DOHH2 (cell line): Measurements from ENCODE around the gene MYO5C.

Experiments used
- H3F3A ChIP-seq: fragments of 200-600 bp; sonication (generic), shearing (Covaris generic); 2 replicates; pipeline ENCODE4 v1.6.0; 2016; ENCODE audit warnings: antibody characterized with exemption, mild to moderate bottlenecking; ENCODE audit not compliant: control insufficient read depth, insufficient read depth
- H3K27ac ChIP-seq: fragments of 200-600 bp; sonication (generic); 2 replicates; pipeline ENCODE4 v1.5.1; 2014; ENCODE audit warnings: low read depth, mild to moderate bottlenecking, low read length, moderate library complexity
- H3K27me3 ChIP-seq: fragments of 200-600 bp; sonication (generic); 2 replicates; pipeline ENCODE4 v1.6.1; 2014; ENCODE audit warnings: mild to moderate bottlenecking, low read length, mixed read lengths; ENCODE audit not compliant: control insufficient read depth
- H3K36me3 ChIP-seq: fragments of 200-600 bp; sonication (generic); 2 replicates; pipeline ENCODE4 v1.6.1; 2014; ENCODE audit warnings: mild to moderate bottlenecking, low read length, moderate library complexity, mixed read lengths; ENCODE audit not compliant: control insufficient read depth
- H3K4me1 ChIP-seq: fragments of 200-600 bp; sonication (generic); 2 replicates; pipeline ENCODE4 v1.6.1; 2014; ENCODE audit warnings: mild to moderate bottlenecking, low read length, mixed read lengths; ENCODE audit not compliant: control insufficient read depth
- H3K4me2 ChIP-seq: fragments of 200-600 bp; sonication (generic); 2 replicates; pipeline ENCODE4 v1.6.0; 2014; ENCODE audit warnings: mild to moderate bottlenecking, low read length, moderate library complexity
- H3K4me3 ChIP-seq: fragments of 200-600 bp; sonication (generic); 2 replicates; pipeline ENCODE4 v1.5.1; 2014; ENCODE audit warnings: mild to moderate bottlenecking, low read length, mixed read lengths
- H3K79me2 ChIP-seq: fragments of 200-600 bp; sonication (generic); 2 replicates; pipeline ENCODE4 v1.6.1; 2014; ENCODE audit warnings: mild to moderate bottlenecking, low read length, mixed read lengths; ENCODE audit not compliant: control insufficient read depth
- H3K9me2 ChIP-seq: fragments of 200-600 bp; sonication (generic); replicated peaks from 2 replicates; pipeline ENCODE4 v1.6.1; 2014; ENCODE audit warnings: mild to moderate bottlenecking, low read length, mixed read lengths; ENCODE audit not compliant: control insufficient read depth
- H3K9me3 ChIP-seq: fragments of 200-600 bp; sonication (generic); 2 replicates; pipeline ENCODE4 v1.6.1; 2014; ENCODE audit warnings: antibody characterized with exemption, low read length, mixed read lengths; ENCODE audit not compliant: control insufficient read depth, insufficient read depth
- H4K20me1 ChIP-seq: fragments of 200-600 bp; sonication (generic); 2 replicates; pipeline ENCODE4 v1.6.0; 2014; ENCODE audit warnings: low read depth, mild to moderate bottlenecking, antibody characterized with exemption, low read length, moderate library complexity; ENCODE audit not compliant: control insufficient read depth, insufficient read depth
- EZH2phosphoT487 ChIP-seq: fragments of 200-600 bp; sonication (generic); IDR thresholded peaks from 2 replicates; pipeline ENCODE4 v1.6.1; 2017; ENCODE audit warnings: borderline replicate concordance, mild to moderate bottlenecking, antibody characterized with exemption, low read length, moderate library complexity, mixed read lengths
- TF ChIP-seq, protein P1 (sequence below): fragments of 200-600 bp; sonication (generic); IDR thresholded peaks from one replicate; pipeline ENCODE4 v1.5.1; 2014; ENCODE audit warnings: antibody characterized with exemption, mild to moderate bottlenecking, low read depth, low read length; ENCODE audit not compliant: poor library complexity, severe bottlenecking

Gene MYO5C

DNA sequence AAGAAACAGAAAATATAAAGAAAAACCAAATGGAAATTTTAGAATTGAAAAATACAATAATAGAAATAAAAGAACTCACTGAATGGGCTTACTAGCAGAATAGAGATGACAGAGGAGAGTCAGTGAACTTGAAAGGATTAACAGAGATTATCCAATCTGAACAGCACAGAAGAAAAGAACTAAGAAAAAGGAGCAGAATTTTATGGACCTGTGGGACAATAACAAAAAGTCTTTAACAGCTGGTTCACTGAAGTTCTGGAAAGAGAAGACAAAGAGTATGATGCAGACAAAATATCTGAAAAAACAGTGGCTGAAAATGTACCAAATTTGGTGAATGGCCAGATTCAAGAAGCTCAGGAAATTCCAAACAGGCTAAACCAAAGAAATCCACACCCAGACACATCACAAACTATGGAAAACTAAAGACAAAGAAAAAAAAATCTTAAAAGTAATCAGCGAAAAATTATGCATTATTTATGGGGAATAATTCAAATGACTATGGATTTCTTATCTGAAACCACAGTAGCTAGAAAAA, 94.7 kb downstream of the MYO5C start:
- H3K4me3 ChIP-seq: no peak overlapping the region
- no peaks in the 10 kb centered on the region for H3K9me3 ChIP-seq
- TF ChIP-seq EZH2phosphoT487: no peak
- TF ChIP-seq, protein P1, sequence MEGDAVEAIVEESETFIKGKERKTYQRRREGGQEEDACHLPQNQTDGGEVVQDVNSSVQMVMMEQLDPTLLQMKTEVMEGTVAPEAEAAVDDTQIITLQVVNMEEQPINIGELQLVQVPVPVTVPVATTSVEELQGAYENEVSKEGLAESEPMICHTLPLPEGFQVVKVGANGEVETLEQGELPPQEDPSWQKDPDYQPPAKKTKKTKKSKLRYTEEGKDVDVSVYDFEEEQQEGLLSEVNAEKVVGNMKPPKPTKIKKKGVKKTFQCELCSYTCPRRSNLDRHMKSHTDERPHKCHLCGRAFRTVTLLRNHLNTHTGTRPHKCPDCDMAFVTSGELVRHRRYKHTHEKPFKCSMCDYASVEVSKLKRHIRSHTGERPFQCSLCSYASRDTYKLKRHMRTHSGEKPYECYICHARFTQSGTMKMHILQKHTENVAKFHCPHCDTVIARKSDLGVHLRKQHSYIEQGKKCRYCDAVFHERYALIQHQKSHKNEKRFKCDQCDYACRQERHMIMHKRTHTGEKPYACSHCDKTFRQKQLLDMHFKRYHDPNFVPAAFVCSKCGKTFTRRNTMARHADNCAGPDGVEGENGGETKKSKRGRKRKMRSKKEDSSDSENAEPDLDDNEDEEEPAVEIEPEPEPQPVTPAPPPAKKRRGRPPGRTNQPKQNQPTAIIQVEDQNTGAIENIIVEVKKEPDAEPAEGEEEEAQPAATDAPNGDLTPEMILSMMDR: no peak
- H3K36me3 ChIP-seq: no peaks in the 10 kb centered on the region
- H4K20me1 ChIP-seq: no peaks in the 10 kb centered on the region
- H3F3A ChIP-seq: no peaks in the 10 kb centered on the region
- no peak overlapping the region for H3K4me2 ChIP-seq
- H3K4me1 ChIP-seq: no peaks in the 10 kb centered on the region
- H3K79me2 ChIP-seq: no peaks in the 10 kb centered on the region
- no peaks in the 10 kb centered on the region for H3K9me2 ChIP-seq
- H3K27ac ChIP-seq: no peak overlapping the region
- no peaks in the 10 kb centered on the region for H3K27me3 ChIP-seq

DNA sequence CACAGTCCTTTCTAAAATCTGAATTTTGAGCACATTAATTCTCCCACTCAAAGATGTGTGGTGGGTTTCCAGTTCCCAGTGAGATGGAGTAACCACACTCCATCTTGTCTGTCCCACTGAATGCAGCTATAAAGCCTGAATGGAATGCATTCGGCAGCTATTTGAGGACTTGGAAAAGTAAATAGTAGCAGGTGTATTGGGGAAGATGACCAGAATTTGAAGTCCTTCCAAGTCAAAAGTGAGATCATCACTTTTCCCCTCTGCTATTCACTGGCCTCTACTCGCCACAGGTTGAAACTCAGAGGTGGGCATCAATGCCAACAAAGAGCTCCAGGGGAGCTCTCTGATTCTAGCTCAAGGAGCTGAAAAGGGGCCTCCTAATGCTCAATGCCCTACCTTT, 96.3 kb downstream of the MYO5C start:
- no peaks in the 10 kb centered on the region for H3K36me3 ChIP-seq
- no peak for TF ChIP-seq EZH2phosphoT487
- TF ChIP-seq, protein P1: no peak

DNA sequence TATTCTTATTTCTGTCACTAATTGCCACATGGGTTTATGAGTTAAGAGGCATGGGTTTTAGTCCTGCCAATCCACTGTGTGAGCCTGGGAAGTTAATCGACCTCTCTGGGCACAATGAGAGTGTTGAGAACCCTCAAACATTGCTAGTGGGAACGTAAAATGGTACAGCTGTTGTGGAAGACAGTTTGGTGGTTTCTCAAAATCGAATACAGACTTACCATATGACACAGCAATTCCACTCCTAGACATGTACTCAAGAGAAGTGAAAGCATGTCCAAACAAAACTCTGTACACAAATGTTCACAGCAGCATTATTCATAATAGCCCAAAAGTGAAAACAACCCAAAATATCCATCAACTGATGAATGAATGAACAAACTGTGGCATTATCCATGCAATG, 98.7 kb downstream of the MYO5C start:
- no peaks in the 10 kb centered on the region for H3K27me3 ChIP-seq
- no peaks in the 10 kb centered on the region for H3K4me1 ChIP-seq
- H3K9me3 ChIP-seq: no peaks in the 10 kb centered on the region
- TF ChIP-seq EZH2phosphoT487: no peak
- TF ChIP-seq, protein P1: no peak
- H3K36me3 ChIP-seq: no peaks in the 10 kb centered on the region
- H3K79me2 ChIP-seq: no peaks in the 10 kb centered on the region
- no peaks in the 10 kb centered on the region for H3K9me2 ChIP-seq
- no peak overlapping the region for H3K4me2 ChIP-seq
- H3F3A ChIP-seq: no peaks in the 10 kb centered on the region
- H3K27ac ChIP-seq: no peak overlapping the region
- H4K20me1 ChIP-seq: no peaks in the 10 kb centered on the region
- no peak overlapping the region for H3K4me3 ChIP-seq

More for the DNA sequence above, 96.3 kb downstream of the MYO5C start:
- H3K27ac ChIP-seq: no peak overlapping the region
- H3F3A ChIP-seq: no peaks in the 10 kb centered on the region
- no peaks in the 10 kb centered on the region for H3K27me3 ChIP-seq
- H3K9me3 ChIP-seq: no peaks in the 10 kb centered on the region
- H3K4me1 ChIP-seq: no peaks in the 10 kb centered on the region
- no peak overlapping the region for H3K4me2 ChIP-seq
- no peaks in the 10 kb centered on the region for H4K20me1 ChIP-seq
- H3K79me2 ChIP-seq: no peaks in the 10 kb centered on the region
- H3K9me2 ChIP-seq: no peaks in the 10 kb centered on the region
- H3K4me3 ChIP-seq: no peak overlapping the region
